GM18873 (cell line): ENCODE data around the gene TSEN54.

Experiments
- ATAC-seq: cut with Tn5 transposase; IDR thresholded peaks from one replicate; pipeline ENCODE4 v1.9.1; 2021; ENCODE audit warnings: mild to moderate bottlenecking, moderate library complexity, moderate number of reproducible peaks; ENCODE audit not compliant: unreplicated experiment, low FRiP score

TSEN54 gene

GRCh38 chr17:75536366-75536765 is 20.0 kb downstream of the TSEN54 start:
- ATAC-seq, result no peak

GRCh38 chr17:75539967-75540729 is 23.8 kb downstream of the TSEN54 start:
- ATAC-seq, result no peak

GRCh38 chr17:75540923-75541503 is 24.7 kb downstream of the TSEN54 start:
- ATAC-seq, result no peak

- ATAC-seq, result no peak
These were observed 25.9 kb downstream of the TSEN54 start for GRCh38 chr17:75542229-75542628.

- no peak for ATAC-seq
These were observed 26.5 kb downstream of the TSEN54 start for GRCh38 chr17:75542728-75543336.

- ATAC-seq, result no peak
These were observed 27.9 kb downstream of the TSEN54 start for GRCh38 chr17:75544250-75544649.

GRCh38 chr17:75546181-75546580 is 29.9 kb downstream of the TSEN54 start:
- no peak for ATAC-seq

GRCh38 chr17:75547091-75547490 is 30.8 kb downstream of the TSEN54 start:
- no peak for ATAC-seq

- no peak for ATAC-seq
These were observed 32.5 kb downstream of the TSEN54 start for GRCh38 chr17:75548813-75549212.

- no peak for ATAC-seq
These were observed 33.2 kb downstream of the TSEN54 start for GRCh38 chr17:75549246-75550138.

GRCh38 chr17:75550139-75550465 is 33.8 kb downstream of the TSEN54 start:
- no peak for ATAC-seq

GRCh38 chr17:75551266-75551665 is 34.9 kb downstream of the TSEN54 start:
- no peak for ATAC-seq

- ATAC-seq, result no peak
These were observed 36.3 kb downstream of the TSEN54 start for GRCh38 chr17:75552425-75553294.

GRCh38 chr17:75553295-75554110 is 37.2 kb downstream of the TSEN54 start:
- ATAC-seq, result no peak

- no peak for ATAC-seq
These were observed 39.4 kb downstream of the TSEN54 start for GRCh38 chr17:75555679-75556153.

GRCh38 chr17:75557075-75557851 is 40.9 kb downstream of the TSEN54 start:
- no peak for ATAC-seq

- no peak for ATAC-seq
These were observed 41.7 kb downstream of the TSEN54 start for GRCh38 chr17:75557852-75558665.
